Astrocyte of the spinal cord (primary cell): ENCODE measurements around the gene CCNYL1.
"Not testable (repeated sequence)": the region's sequence is repeated elsewhere in the genome, so short reads cannot be mapped to it uniquely, and the experiment has no call there.

Source experiments
- DNase-seq: peaks from one replicate; pipeline ENCODE4 v3.0.0; 2011; ENCODE audit warnings: low read depth, low spot score
- H3K4me3 ChIP-seq: 2 replicates; pipeline ENCODE4 v1.5.1; 2011; ENCODE audit warnings: low read depth, mild to moderate bottlenecking, low read length, moderate library complexity
- in situ Hi-C: cut with HindIII; loops from 2 replicates; pipeline ENCODE4 v1.10.0; 2017; ENCODE audit warnings: low sequenced_read_pairs
- TF ChIP-seq, protein P1 (sequence below): IDR thresholded peaks from 2 replicates; pipeline ENCODE4 v1.5.1; 2012; ENCODE audit warnings: low read depth, mild to moderate bottlenecking, low read length, inconsistent platforms

The CCNYL1 gene

DNA sequence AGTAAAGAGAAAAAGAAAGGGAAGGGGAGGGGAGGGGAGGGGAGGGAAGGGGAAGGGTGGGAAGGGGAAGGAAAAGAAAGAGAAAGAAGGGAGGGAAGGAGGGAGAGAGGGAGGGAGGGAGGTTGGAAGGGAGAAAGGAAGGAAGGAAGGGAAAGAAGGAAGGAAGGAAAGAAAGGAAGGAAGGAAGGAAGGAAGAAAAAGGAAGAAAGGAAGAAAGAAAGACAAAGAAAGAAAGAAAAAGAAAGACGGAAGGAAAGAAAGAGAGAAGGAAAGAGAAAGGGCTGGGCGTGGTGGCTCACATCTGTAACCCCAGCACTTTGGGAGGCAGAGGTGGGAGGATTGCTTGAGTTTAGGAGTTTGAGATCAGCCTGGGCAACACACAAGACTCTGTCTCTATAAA, 24.6 kb upstream of the CCNYL1 start:
- TF ChIP-seq, protein P1, sequence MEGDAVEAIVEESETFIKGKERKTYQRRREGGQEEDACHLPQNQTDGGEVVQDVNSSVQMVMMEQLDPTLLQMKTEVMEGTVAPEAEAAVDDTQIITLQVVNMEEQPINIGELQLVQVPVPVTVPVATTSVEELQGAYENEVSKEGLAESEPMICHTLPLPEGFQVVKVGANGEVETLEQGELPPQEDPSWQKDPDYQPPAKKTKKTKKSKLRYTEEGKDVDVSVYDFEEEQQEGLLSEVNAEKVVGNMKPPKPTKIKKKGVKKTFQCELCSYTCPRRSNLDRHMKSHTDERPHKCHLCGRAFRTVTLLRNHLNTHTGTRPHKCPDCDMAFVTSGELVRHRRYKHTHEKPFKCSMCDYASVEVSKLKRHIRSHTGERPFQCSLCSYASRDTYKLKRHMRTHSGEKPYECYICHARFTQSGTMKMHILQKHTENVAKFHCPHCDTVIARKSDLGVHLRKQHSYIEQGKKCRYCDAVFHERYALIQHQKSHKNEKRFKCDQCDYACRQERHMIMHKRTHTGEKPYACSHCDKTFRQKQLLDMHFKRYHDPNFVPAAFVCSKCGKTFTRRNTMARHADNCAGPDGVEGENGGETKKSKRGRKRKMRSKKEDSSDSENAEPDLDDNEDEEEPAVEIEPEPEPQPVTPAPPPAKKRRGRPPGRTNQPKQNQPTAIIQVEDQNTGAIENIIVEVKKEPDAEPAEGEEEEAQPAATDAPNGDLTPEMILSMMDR, result no peak
- in situ Hi-C loops, result no loop called here
- H3K4me3 ChIP-seq, result no peak overlapping the region
- DNase-seq, result no peak

- no peak for DNase-seq
- in situ Hi-C loops, result no loop called here
- TF ChIP-seq, protein P1, result no peak
- no peak overlapping the region for H3K4me3 ChIP-seq
Observed at GRCh38 chr2:207688597-207688996, 22.8 kb upstream of the CCNYL1 start.

- in situ Hi-C loops, H3K4me3 ChIP-seq, DNase-seq: not testable (repeated sequence)
Observed at GRCh38 chr2:207690845-207691461, 20.5 kb upstream of the CCNYL1 start.

- TF ChIP-seq, protein P1, result peak; percentile 44
- DNase-seq, result no peak
Observed at GRCh38 chr2:207692206-207693065, 19.0 kb upstream of the CCNYL1 start.

DNA sequence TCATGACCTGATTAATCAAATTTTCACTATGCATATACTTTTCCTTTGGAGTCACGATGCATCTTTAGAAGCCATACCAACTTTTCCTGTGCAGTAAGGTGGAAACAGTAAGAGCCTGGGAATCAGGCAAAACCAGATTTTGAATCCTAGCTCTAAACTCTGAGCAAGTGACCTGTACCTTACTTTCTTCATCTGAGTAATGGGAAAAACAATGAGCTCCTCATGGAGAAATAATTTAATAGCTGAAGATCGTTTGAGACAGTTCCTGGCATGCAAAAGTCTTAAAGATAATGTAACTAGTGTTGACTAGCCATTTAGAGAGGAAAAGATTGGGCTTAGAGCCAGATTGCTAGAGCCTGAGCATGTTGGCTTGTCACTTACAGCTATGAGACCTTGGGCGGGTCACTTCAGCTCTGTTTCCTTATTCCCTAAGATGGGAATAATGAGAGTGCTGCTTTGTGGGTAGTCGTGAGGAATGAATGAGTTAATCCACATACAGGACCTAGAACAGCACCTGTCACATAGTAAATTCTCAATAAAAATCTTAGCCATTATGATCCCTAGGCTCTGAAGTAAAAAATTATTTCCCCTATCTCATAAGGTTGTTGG, 17.7 kb upstream of the CCNYL1 start:
- TF ChIP-seq, protein P1, result no peak
- no peak overlapping the region for H3K4me3 ChIP-seq
- DNase-seq, result no peak
- in situ Hi-C loops, result no loop called here

More at GRCh38 chr2:207692206-207693065, 19.0 kb upstream of the CCNYL1 start:
- H3K4me3 ChIP-seq, result no peak overlapping the region
- in situ Hi-C loops, result no loop called here

DNA sequence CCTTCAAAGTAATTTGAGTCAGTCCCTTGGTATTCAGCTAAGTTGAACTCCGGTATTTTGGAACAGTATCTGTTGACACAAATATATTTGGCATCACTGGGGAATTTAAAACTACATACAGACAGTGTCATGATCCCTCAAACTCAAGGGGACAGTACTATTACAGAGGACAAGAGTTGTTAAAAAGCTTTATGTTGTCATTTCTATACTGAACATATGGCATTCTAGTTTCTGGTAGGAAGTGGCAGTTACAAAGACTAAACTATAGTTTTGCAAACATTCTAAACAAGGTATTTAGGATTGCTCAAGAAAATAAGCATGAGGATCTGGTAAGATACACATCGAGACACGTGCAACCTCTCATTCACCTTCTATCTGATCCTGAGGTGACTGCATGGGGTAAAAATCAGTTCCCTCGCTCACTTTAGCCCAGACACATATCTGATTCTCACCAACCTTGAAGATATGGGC, 16.6 kb upstream of the CCNYL1 start:
- in situ Hi-C loops, result no loop called here
- no peak overlapping the region for H3K4me3 ChIP-seq
- no peak for DNase-seq
- TF ChIP-seq, protein P1, result no peak
